ENCODE results near the gene ROR2. TPM values are rescaled to one million over a fixed set of nuclear protein-coding genes. Genes with fewer than 3 reads are reported as not detected.

ROR2 gene
- polyA plus RNA-seq, 3 donors = not detected

DNA sequence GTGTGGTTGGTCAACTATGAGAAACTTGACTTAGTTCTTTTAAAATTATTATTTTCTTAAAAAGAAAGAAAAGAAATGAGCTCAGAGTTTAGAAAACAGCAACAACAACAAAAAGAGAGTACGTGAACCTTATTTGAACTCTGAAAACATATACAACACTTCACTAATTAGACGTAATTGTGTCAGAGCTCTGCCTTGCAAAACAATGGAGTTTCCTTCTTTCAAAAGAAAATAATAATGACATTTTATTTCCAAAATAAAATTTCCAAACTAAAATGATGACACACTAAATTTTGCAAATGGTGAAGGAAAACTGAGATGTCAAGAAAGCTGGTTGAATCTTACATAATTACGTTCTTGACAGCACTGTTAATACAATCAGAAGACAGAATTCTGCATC, 15.4 kb downstream of the ROR2 start:
- H3K79me2 ChIP-seq (ENCODE audit: insufficient read depth, low read length) = no peaks in the 10 kb centered on the region
- DNase-seq = no peak
- no peaks in the 10 kb centered on the region for H3K27me3 ChIP-seq (ENCODE audit: control insufficient read depth in 2 of 2, insufficient read depth in 2 of 2, low read length in 2 of 2)
- H3K4me3 ChIP-seq (replicated peaks in 1 of 3; ENCODE audit: low read depth in 2 of 3, low read length in 3 of 3) = no peak overlapping the region
- H3K4me1 ChIP-seq (ENCODE audit: control insufficient read depth in 1 of 2, insufficient read depth in 2 of 2, low read length in 2 of 2) = no peaks in the 10 kb centered on the region
- 100% methylated on average over 1 of the region's 3 CpGs for WGBS (ENCODE audit: insufficient coverage)
- peaks cover 0 to 5% (median 2%) of the 10 kb centered on the region in 3 donors for H3K27me3 Mint-ChIP-seq (ENCODE audit: low read depth in 3 of 3)
- H3K36me3 Mint-ChIP-seq = no peaks in the 10 kb centered on the region
- peaks cover 9 to 21% of the 10 kb centered on the region in 2 donors for H3K9me3 ChIP-seq (replicated peaks in 1 of 2; ENCODE audit: control insufficient read depth in 1 of 2, insufficient read depth in 1 of 2, low read length in 2 of 2)
- no peaks in the 10 kb centered on the region for H3K36me3 ChIP-seq (replicated peaks in 1 of 2; ENCODE audit: control insufficient read depth in 1 of 2, insufficient read depth in 2 of 2, low read length in 2 of 2)
- no peak overlapping the region for H2AFZ ChIP-seq (ENCODE audit: insufficient read depth, low read depth, low read length, poor library complexity, severe bottlenecking)
- H3K27ac ChIP-seq (ENCODE audit: low read depth in 1 of 2, low read length in 2 of 2) = no peak overlapping the region
- H3K4me1 Mint-ChIP-seq = no peaks in the 10 kb centered on the region
- H3K4me3 Mint-ChIP-seq = no peak overlapping the region
- no peak overlapping the region for H3K27ac Mint-ChIP-seq
- TF ChIP-seq, protein P1, sequence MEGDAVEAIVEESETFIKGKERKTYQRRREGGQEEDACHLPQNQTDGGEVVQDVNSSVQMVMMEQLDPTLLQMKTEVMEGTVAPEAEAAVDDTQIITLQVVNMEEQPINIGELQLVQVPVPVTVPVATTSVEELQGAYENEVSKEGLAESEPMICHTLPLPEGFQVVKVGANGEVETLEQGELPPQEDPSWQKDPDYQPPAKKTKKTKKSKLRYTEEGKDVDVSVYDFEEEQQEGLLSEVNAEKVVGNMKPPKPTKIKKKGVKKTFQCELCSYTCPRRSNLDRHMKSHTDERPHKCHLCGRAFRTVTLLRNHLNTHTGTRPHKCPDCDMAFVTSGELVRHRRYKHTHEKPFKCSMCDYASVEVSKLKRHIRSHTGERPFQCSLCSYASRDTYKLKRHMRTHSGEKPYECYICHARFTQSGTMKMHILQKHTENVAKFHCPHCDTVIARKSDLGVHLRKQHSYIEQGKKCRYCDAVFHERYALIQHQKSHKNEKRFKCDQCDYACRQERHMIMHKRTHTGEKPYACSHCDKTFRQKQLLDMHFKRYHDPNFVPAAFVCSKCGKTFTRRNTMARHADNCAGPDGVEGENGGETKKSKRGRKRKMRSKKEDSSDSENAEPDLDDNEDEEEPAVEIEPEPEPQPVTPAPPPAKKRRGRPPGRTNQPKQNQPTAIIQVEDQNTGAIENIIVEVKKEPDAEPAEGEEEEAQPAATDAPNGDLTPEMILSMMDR (IDR thresholded peaks at IDR 0.05) = no peak
- no peak overlapping the region for H3K4me2 ChIP-seq (replicated peaks; ENCODE audit: extremely low read depth, low read length, poor library complexity, severe bottlenecking)
- H3K9ac ChIP-seq (ENCODE audit: insufficient read depth, low read length, poor library complexity, severe bottlenecking) = no peak overlapping the region
- H3K9me3 Mint-ChIP-seq = peaks cover 9 to 31% (median 24%) of the 10 kb centered on the region in 7 donors
- H4K20me1 ChIP-seq (ENCODE audit: insufficient read depth, low read length) = no peaks in the 10 kb centered on the region
- intact Hi-C loops (cut with micrococcal nuclease) = no loop called here

DNA sequence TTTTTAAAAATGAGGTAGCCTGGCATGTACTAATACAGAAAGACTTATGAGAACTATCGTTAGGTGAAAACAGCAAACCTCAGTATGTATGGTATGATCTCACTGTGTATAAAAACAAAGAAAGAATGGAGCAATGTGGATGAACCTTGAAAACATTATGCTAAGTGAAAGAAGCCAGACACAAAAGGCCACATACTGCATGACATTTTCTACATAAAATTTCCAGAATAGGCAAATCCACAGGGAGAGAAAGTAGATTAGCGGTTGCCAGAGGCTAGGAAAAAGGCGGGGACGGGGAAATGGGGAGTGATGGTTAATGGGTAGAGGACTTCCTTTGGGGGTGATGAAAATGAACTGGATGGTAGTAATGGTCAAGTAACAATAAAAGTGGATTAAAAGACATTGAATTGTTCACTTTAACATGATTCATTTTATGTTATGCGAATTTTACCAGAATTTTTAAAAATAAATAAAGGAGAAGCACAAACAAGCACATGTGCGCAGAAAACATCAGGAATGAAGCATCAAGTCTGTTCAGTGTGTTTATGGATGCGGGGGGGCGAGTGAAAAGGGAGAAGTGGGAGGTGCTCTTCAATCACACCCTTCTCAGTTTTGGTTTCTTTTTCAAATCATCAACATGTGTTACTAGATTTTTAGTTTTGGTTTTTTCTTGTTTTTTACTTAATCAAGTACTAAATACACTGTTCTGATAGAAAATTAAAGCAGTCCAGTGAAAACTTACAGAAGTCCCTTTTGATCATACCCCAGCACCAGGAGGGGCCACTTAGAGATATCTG, 16.3 kb downstream of the ROR2 start:
- Histone ChIP-seq H3K79me2 (ENCODE audit: insufficient read depth, low read length) (no peaks in the 10 kb centered on the region), H4K20me1 (ENCODE audit: insufficient read depth, low read length) (no peaks in the 10 kb centered on the region)
- 90% methylated on average over 2 of the region's 8 CpGs for WGBS (ENCODE audit: insufficient coverage)

More for the DNA sequence above, 16.3 kb downstream of the ROR2 start:
- peaks cover 18 to 30% of the 10 kb centered on the region in 2 donors for H3K9me3 ChIP-seq (replicated peaks in 1 of 2; ENCODE audit: control insufficient read depth in 1 of 2, insufficient read depth in 1 of 2, low read length in 2 of 2)
- TF ChIP-seq, protein P1 (IDR thresholded peaks at IDR 0.05) = no peak
- H3K4me3 Mint-ChIP-seq = no peak overlapping the region
- DNase-seq = no peak
- H3K27me3 ChIP-seq (ENCODE audit: control insufficient read depth in 2 of 2, insufficient read depth in 2 of 2, low read length in 2 of 2) = no peaks in the 10 kb centered on the region
- no peak overlapping the region for H3K4me2 ChIP-seq (replicated peaks; ENCODE audit: extremely low read depth, low read length, poor library complexity, severe bottlenecking)
- H3K4me1 ChIP-seq (ENCODE audit: control insufficient read depth in 1 of 2, insufficient read depth in 2 of 2, low read length in 2 of 2) = no peaks in the 10 kb centered on the region
- H3K9ac ChIP-seq (ENCODE audit: insufficient read depth, low read length, poor library complexity, severe bottlenecking) = no peak overlapping the region
- H3K9me3 Mint-ChIP-seq = peaks cover 15 to 39% (median 33%) of the 10 kb centered on the region in 7 donors
- H3K4me1 Mint-ChIP-seq = no peaks in the 10 kb centered on the region
- H2AFZ ChIP-seq (ENCODE audit: insufficient read depth, low read depth, low read length, poor library complexity, severe bottlenecking) = no peak overlapping the region
- peaks cover 0 to 4% (median 2%) of the 10 kb centered on the region in 3 donors for H3K27me3 Mint-ChIP-seq (ENCODE audit: low read depth in 3 of 3)
- H3K4me3 ChIP-seq (replicated peaks in 1 of 3; ENCODE audit: low read depth in 2 of 3, low read length in 3 of 3) = no peak overlapping the region
- no peaks in the 10 kb centered on the region for H3K36me3 Mint-ChIP-seq
- no peak overlapping the region for H3K27ac ChIP-seq (ENCODE audit: low read depth in 1 of 2, low read length in 2 of 2)
- no peak overlapping the region for H3K27ac Mint-ChIP-seq
- intact Hi-C loops (cut with micrococcal nuclease) = no loop called here
- no peaks in the 10 kb centered on the region for H3K36me3 ChIP-seq (replicated peaks in 1 of 2; ENCODE audit: control insufficient read depth in 1 of 2, insufficient read depth in 2 of 2, low read length in 2 of 2)
